Common myeloid progenitor, CD34-positive (primary cell): ENCODE measurements around the gene PTPRN2.

Experiments
- CTCF ChIA-PET: fragments of 350-600 bp; sonication (Branson Sonifier 250); formaldehyde crosslinking; loops from one replicate; lab custom pipeline; 2021; ENCODE audit warnings: antibody characterized with exemption; lab: Charles Lee
- POLR2A ChIA-PET: fragments of 350-600 bp; sonication (Branson Sonifier 250); formaldehyde crosslinking; loops from one replicate; lab custom pipeline; 2021; ENCODE audit warnings: antibody characterized with exemption; lab: Charles Lee
- DNase-seq, 3 donors: peaks; one replicate each; pipeline versions ENCODE4 v3.0.0 to v3.0.0-alpha.2; 2013
- H3K27ac ChIP-seq, 2 experiments: 1 replicate in 1 of 2; 2 replicates in 1 of 2; pipeline ENCODE4 v1.7.0; 2013; ENCODE audit warnings: inconsistent platforms in 2 of 2, low read length in 2 of 2, mild to moderate bottlenecking in 2 of 2, low read depth in 1 of 2, moderate library complexity in 1 of 2; ENCODE audit not compliant: severe bottlenecking in 2 of 2, insufficient read depth in 1 of 2, poor library complexity in 1 of 2
- H3K27me3 ChIP-seq, 5 experiments: replicated peaks in 2 of 5; 1 replicate in 3 of 5; 2 replicates in 2 of 5; pipeline versions ENCODE4 v1.6.1 to v1.7.0; 2013; ENCODE audit warnings: low read length in 4 of 5, mild to moderate bottlenecking in 2 of 5, moderate library complexity in 2 of 5, inconsistent platforms in 1 of 5; ENCODE audit not compliant: insufficient read depth in 5 of 5, control insufficient read depth in 4 of 5
- H3K36me3 ChIP-seq, 4 experiments: 1 replicate in 2 of 4; 2 replicates in 2 of 4; pipeline versions ENCODE4 v1.6.1 to v1.7.0; 2013; ENCODE audit warnings: low read length in 3 of 4, control low read depth in 1 of 4, mild to moderate bottlenecking in 1 of 4; ENCODE audit not compliant: control insufficient read depth in 4 of 4, insufficient read depth in 4 of 4
- H3K4me1 ChIP-seq, 4 experiments: 1 replicate in 3 of 4; 2 replicates in 1 of 4; pipeline versions ENCODE4 v1.6.1 to v1.7.1; 2013; ENCODE audit warnings: low read length in 3 of 4, mild to moderate bottlenecking in 3 of 4, control low read depth in 1 of 4, inconsistent platforms in 1 of 4, moderate library complexity in 1 of 4; ENCODE audit not compliant: control insufficient read depth in 4 of 4, insufficient read depth in 4 of 4; ENCODE audit errors: control extremely low read depth in 1 of 4
- H3K4me3 ChIP-seq, 7 experiments: 1 replicate in 4 of 7; 2 replicates in 3 of 7; pipeline versions ENCODE4 v1.5.1 to v1.7.0; 2013; ENCODE audit warnings: mild to moderate bottlenecking in 7 of 7, low read length in 6 of 7, moderate library complexity in 6 of 7, inconsistent platforms in 2 of 7, low read depth in 2 of 7, control low read depth in 1 of 7; ENCODE audit not compliant: insufficient read depth in 4 of 7, control insufficient read depth in 1 of 7; ENCODE audit errors: extremely low read depth in 1 of 7
- H3K9me3 ChIP-seq, 5 experiments: 1 replicate in 4 of 5; 2 replicates in 1 of 5; pipeline versions ENCODE4 v1.6.1 to v1.7.1; 2013; ENCODE audit warnings: low read length in 4 of 5, mild to moderate bottlenecking in 2 of 5, inconsistent platforms in 1 of 5, low read depth in 1 of 5, moderate library complexity in 1 of 5; ENCODE audit not compliant: control insufficient read depth in 4 of 5, insufficient read depth in 2 of 5; ENCODE audit errors: control extremely low read depth in 1 of 5
- WGBS: methylation state at CpG from one replicate; pipeline ENCODE4 v1.1.5; 2013; ENCODE audit not compliant: insufficient coverage; 5-methylcytosine and 5-hydroxymethylcytosine counted together

PTPRN2 gene

GRCh38 chr7:158120316-158120715 is 467.3 kb downstream of the PTPRN2 start:
- ChIA-PET CTCF (no interaction called here), POLR2A (no interaction called here)
- Histone ChIP-seq H3K27me3 (no peaks in the 10 kb centered on the region), H3K4me1 (no peaks in the 10 kb centered on the region), H3K4me3 (no peak overlapping the region), H3K36me3 (no peaks in the 10 kb centered on the region), H3K9me3 (peaks cover 0 to 52% (median 28%) of the 10 kb centered on the region in 5 experiments), H3K27ac (no peak overlapping the region)
- no peak for DNase-seq
- WGBS, result 93% methylated on average over 4 of the region's 4 CpGs

DNA sequence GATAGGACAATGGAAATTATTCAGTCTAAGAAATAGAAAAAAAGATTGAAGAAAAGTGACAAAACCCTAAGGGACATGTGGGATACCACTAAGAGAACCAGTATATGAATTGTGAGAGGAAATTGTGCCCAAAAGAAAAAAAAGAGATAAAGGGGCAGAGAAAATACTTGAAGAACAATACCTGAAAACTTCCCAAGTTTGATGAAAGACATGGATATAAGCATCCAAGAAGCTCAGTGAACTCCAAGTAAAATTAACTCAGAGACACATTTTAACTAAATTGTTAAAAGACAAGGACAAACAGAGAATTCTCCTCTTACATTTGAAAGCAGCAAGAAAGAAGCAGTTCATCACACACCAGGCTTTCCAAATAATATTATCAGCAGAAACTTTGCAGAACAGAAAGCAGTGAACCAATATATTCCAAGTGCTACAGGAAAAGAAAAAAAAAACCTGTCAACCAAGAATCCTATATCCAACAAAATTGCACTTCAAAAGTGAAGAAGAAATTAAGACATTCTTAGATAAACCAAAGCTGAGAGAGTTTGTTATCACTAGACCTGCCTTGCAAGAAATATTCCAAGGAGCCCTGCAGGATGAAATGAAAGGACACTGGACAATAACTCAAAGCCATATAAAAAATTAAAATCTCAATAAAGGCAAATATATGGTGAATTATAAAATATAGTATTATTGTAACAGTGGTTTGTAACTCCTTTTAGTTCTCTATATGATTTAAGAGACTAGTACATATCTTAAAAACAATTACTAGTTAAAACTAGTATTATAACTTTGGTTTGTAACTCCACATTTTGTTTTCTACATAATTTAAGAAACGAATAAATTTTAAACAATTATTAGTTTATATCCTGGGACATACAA is 470.0 kb downstream of the PTPRN2 start:
- Histone ChIP-seq H3K4me3 (no peak overlapping the region), H3K36me3 (no peaks in the 10 kb centered on the region), H3K4me1 (no peaks in the 10 kb centered on the region), H3K27ac (no peak overlapping the region), H3K9me3 (peaks cover 0 to 55% (median 23%) of the 10 kb centered on the region in 5 experiments), H3K27me3 (no peaks in the 10 kb centered on the region)
- ChIA-PET CTCF (no interaction called here), POLR2A (no interaction called here)
- DNase-seq, result peak in 1 of 3 donors; percentile 1
- no CpG with 5 or more reads among the region's 1 CpG for WGBS

- Histone ChIP-seq H3K9me3 (peaks cover 0 to 48% (median 27%) of the 10 kb centered on the region in 5 experiments), H3K4me1 (no peaks in the 10 kb centered on the region), H3K4me3 (no peak overlapping the region), H3K36me3 (no peaks in the 10 kb centered on the region), H3K27me3 (no peaks in the 10 kb centered on the region), H3K27ac (no peak overlapping the region)
- 91% methylated on average over 2 of the region's 2 CpGs for WGBS
- POLR2A ChIA-PET, result no interaction called here
- CTCF ChIA-PET, result no interaction called here
- no peak for DNase-seq
Observed at GRCh38 chr7:158116235-158116634, 471.4 kb downstream of the PTPRN2 start.

- no peak for DNase-seq
Observed at GRCh38 chr7:158114056-158114850, 473.4 kb downstream of the PTPRN2 start.

GRCh38 chr7:158113321-158114025 is 474.1 kb downstream of the PTPRN2 start:
- 92% methylated on average over 14 of the region's 15 CpGs for WGBS
- CTCF ChIA-PET, result no interaction called here
- H3K27ac ChIP-seq, result no peak overlapping the region
- H3K9me3 ChIP-seq, result peaks cover 0 to 58% (median 15%) of the 10 kb centered on the region in 5 experiments
- POLR2A ChIA-PET, result no interaction called here
- H3K27me3 ChIP-seq, result no peaks in the 10 kb centered on the region
- H3K4me3 ChIP-seq, result no peak overlapping the region
- H3K36me3 ChIP-seq, result no peaks in the 10 kb centered on the region
- DNase-seq, result no peak
- H3K4me1 ChIP-seq, result no peaks in the 10 kb centered on the region

More at GRCh38 chr7:158114056-158114850, 473.4 kb downstream of the PTPRN2 start:
- WGBS, result 90% methylated on average over 18 of the region's 18 CpGs
- Histone ChIP-seq H3K36me3 (no peaks in the 10 kb centered on the region), H3K4me1 (no peaks in the 10 kb centered on the region), H3K27ac (no peak overlapping the region), H3K4me3 (no peak overlapping the region), H3K27me3 (no peaks in the 10 kb centered on the region), H3K9me3 (peaks cover 0 to 53% (median 16%) of the 10 kb centered on the region in 5 experiments)
- ChIA-PET POLR2A (no interaction called here), CTCF (no interaction called here)

DNA sequence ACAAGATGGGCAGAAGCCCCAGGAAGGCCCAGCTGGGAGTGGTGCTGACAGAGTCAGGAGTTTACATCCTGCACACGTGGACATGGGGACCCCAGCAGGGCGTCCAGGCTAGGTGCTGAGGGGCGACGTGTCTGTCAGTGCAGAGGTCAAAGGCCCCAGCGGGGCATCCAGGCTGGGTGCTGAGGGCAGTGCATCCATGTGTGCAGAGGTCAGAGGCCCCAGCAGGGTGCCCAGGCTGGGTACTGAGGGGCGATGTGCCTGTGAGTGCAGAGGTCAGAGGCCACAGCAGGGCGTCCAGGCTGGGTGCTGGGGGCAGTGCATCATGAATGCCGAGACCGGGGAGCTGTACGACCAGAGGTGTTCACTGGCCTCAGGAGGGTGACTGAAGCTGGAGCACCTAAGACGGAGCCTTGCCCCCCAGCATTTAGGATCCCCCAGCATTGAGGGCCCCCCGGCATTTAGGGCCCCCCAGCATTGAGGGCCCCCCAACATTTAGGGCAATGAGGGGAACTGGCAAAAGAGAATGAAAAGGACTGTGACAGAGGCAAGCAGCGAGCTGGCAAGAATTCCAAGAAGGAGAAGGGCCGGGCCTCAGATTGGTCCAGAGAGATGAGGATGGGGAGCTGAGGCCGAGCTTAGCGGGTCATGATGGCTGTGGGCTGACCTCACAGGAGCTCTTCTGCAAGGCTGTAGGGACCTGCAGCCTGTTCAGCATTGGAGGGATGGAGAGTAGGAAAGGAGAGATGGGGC is 474.9 kb downstream of the PTPRN2 start:
- no peaks in the 10 kb centered on the region for H3K36me3 ChIP-seq
- WGBS, result 97% methylated on average over 11 of the region's 16 CpGs
- H3K9me3 ChIP-seq, result peaks cover 0 to 64% (median 19%) of the 10 kb centered on the region in 5 experiments
- H3K4me3 ChIP-seq, result no peak overlapping the region
- DNase-seq, result no peak
- no peak overlapping the region for H3K27ac ChIP-seq
- ChIA-PET POLR2A (no interaction called here), CTCF (interaction anchor here (0.6 kb wide), 1 partner anchor 59 kb away, joined by 3 read pairs; no protein-coding TSS in a partner anchor)
- H3K4me1 ChIP-seq, result no peaks in the 10 kb centered on the region
- H3K27me3 ChIP-seq, result no peaks in the 10 kb centered on the region
